Thyroid gland (tissue), 4 donors: ENCODE measurements around the gene ZNF701.

Source experiments
- POLR2A ChIP-seq, 2 donors: fragments of 450-650 bp; IDR thresholded peaks; one replicate each; pipeline ENCODE4 v1.6.1; 2017; ENCODE audit warnings: antibody characterized with exemption in 2 of 2, mild to moderate bottlenecking in 2 of 2, moderate library complexity in 1 of 2
- TF ChIP-seq, protein P1 (sequence below), 6 experiments: fragments of 200-600 bp in 3 of 6; fragments of 450-650 bp in 3 of 6; sonication (generic) in 3 of 6; IDR thresholded peaks; one replicate each; pipeline ENCODE4 v1.5.1; 2016 to 2019; ENCODE audit warnings: antibody characterized with exemption in 6 of 6, mild to moderate bottlenecking in 2 of 6, inconsistent platforms in 1 of 6, moderate library complexity in 1 of 6

DNA sequence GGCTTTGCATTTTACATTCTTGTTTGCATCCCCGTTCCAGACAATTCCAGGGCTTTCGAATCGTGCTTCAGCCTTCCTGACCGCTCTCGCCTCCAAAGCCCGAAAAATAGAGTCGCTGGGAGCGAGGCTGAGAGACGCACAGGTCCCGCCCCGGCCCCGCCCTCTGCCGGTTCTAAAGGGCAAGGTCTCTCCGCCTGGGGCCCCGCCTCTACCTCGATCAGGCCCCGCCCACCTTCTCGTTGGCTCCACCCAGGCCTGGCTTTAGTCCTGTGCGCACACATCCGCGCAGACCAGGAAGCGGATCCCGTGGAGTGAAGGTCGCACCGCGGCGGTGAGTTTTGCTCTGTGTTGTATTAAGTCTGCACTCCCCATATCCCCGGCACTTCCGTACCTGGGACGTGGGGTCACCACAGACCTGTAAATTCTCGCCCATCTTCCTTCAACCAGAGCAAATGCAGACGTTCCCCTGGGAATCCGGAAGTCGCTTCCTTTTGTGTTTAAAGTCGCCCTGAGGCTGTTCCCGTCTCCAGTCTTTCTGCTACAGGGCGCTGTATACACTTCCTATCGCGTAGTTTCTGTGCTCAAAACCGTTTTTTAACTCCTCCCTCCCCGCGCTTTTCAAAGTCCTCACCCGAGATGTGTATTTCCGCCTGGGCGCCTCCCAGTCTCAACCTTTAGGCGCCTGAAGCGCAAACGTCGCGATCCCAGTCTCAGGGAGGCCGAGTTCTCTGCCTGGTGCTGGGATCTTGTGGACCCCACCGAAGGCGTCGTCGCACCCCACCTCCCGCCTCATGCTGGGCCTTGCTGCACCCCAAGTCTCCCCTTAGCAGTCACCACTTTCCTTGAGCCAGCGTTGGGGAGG, at the start of gene ZNF701:
- peak; percentile 22 to 93 for TF ChIP-seq POLR2A (IDR thresholded peaks at IDR 0.05)
- TF ChIP-seq, protein P1, sequence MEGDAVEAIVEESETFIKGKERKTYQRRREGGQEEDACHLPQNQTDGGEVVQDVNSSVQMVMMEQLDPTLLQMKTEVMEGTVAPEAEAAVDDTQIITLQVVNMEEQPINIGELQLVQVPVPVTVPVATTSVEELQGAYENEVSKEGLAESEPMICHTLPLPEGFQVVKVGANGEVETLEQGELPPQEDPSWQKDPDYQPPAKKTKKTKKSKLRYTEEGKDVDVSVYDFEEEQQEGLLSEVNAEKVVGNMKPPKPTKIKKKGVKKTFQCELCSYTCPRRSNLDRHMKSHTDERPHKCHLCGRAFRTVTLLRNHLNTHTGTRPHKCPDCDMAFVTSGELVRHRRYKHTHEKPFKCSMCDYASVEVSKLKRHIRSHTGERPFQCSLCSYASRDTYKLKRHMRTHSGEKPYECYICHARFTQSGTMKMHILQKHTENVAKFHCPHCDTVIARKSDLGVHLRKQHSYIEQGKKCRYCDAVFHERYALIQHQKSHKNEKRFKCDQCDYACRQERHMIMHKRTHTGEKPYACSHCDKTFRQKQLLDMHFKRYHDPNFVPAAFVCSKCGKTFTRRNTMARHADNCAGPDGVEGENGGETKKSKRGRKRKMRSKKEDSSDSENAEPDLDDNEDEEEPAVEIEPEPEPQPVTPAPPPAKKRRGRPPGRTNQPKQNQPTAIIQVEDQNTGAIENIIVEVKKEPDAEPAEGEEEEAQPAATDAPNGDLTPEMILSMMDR (IDR thresholded peaks at IDR 0.05): peak in 3 of 6 experiments; percentile 25 to 37 (median 32)
